GM19238 (cell line): ENCODE data around the gene RNF150.
"Not testable (repeated sequence)": the region's sequence is repeated elsewhere in the genome, so short reads cannot be mapped to it uniquely, and the experiment has no call there.

Source experiments
- DNase-seq: peaks from one replicate; pipeline ENCODE4 v3.0.0; 2011; ENCODE audit warnings: low spot score; ENCODE audit not compliant: insufficient read length

RNF150 gene

DNA sequence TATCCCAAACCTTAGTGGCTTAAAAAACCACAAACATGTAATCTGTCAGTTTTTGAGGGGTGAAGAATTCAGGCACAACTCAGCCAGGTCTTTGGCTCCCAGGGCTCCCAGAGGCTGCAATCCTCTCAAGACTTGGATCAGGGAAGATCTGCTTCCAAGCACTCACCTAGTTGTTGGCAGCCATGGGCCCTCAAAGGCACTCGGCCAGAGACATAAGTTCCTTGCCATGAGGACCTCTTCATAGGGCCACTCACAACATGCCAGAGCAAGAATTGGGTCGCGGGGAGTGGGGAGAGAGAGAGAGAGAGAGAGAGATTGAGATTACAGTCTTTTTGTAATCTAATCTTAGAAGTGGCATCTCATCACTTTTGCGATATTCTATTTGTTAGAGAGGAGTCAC lies 300.0 kb downstream of the RNF150 start:
- no peak for DNase-seq

DNA sequence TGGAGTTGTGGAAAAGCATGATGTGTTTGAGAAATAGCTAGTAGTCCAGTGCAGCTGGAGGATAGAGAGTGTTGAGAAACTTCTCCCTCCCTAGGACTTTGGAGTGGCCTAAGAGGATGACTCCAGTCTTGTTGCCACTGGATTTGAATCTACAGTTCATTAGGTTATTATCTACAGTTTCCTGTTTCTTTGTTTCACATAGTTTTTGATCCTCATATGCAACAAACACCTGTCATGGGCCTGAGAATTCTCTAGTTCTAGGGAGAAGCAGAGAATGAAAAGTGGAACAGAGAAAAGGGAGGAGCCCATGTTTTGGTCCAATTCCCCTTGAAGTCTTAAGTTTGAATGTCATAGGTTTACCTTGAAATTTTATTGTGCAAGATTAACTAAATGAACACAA lies 303.4 kb downstream of the RNF150 start:
- DNase-seq: peak; percentile 26

DNA sequence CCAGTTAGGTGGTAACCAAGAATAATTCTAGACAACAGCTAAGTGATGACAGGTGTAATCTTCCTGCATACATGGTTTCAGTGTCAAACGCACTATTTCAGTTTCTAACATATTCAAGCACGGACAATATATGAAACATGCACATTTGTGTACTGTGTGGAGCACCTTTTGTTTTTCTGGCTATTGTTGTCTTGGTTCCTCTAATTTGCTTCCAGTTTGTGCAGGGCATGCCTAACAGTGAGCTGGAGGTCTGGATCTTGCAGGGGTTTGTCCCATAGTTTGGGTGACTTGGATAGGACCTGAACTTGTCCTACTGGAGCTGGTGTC lies 306.6 kb downstream of the RNF150 start:
- DNase-seq: no peak

DNA sequence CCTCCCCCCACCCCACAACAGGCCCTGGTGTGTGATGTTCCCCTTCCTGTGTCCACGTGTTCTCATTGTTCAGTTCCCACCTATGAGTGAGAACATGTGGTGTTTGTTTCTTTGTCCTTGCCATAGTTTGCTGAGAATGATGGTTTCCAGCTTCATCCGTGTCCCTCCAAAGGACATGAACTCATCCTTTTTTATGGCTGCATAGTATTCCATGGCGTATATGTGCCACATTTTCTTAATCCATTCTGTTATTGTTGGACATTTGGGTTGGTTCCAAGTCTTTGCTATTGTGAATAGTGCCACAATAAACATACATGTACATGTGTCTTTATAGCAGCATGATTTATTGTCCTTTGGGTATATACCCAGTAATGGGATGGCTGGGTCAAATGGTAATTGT lies 312.7 kb downstream of the RNF150 start:
- not testable (repeated sequence) for DNase-seq

DNA sequence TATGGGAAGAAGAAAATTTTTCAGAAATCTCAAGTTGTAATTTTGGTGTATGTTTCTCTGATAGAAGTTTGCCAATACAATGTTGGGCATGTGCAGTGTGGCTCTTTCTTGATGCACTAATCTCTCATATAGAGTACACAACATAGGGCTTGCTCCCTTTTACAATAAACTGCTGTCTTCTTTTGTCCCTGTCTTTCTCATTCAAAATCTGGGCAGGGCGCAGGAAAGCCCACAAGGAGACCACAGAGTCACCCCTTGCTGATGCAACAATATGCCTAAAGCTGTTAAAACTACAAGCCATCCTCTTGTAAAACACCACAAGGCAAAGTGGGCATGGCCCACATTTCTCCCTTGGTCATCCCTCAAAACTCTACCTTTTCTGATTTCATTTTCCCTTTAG lies 313.7 kb downstream of the RNF150 start:
- DNase-seq: no peak

DNA sequence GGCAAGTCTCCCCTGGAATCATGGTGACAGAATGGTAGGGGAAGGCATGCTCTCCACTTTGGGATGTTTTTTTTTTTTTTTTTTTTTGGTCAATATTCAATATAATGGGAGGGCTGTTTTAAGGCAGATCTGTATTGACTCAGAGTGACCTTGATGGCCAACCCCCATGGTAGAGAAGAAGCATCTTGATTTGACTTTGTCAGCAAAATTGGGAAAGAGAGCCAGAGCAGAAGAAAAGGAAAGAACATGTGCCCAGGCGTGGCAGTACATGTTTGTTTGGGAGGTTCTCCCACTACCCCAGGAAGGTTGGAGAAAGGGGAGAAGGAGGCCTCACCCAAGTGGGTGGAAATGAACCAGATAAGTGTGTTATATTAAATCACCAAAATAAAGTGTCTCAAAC lies 314.8 kb downstream of the RNF150 start:
- no peak for DNase-seq

DNA sequence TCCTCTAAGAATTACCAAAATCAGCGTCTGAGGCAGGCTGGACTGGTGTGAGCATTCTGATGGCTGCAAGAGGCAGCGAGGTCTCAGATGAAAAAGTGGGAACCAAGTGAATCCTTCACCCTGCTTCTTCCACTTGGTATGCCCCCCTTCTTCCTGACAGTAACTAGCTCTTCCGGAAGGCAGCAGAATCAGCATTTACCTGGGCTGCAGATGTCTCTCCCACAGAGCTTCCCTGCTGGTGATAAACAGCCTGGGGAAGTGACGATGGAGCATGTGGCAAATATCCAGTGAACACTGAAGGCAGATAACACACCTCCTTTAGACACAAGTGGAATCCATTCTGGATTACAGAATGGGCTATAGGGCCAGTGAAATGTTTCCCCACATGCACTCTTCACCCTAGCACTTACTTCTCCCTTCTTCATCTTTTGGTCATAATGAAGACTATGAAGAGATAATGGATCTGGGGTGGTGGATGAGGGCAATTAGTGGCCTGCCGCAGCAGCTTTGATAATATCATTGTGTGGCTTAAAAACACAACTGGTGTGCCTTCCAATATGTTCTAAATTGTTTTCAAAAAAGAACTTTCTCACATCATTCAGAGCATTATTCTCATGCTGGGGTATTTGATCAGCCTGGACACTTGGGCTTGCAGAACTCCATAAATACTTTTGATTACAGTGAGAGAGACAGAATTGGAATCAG lies 316.3 kb downstream of the RNF150 start:
- no peak for DNase-seq

DNA sequence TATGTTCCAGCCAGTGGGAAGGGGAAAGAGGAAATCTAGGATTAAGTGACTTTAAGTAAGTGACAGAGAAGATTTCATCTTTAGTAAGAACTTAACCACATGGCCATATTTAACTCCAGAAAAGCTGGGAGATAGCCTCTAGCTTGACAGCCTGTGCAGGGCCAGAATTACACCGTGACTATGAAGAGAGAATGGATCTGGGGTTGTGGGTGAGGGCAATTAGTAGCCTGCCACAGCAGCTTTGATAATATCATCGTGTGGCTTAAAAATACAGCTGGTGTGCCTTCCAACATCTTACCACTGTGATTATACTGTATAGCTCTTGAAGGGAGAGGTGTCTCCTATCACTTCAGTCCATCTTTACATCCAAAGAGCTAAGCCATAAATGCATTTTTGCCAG lies 319.5 kb downstream of the RNF150 start:
- DNase-seq: no peak

DNA sequence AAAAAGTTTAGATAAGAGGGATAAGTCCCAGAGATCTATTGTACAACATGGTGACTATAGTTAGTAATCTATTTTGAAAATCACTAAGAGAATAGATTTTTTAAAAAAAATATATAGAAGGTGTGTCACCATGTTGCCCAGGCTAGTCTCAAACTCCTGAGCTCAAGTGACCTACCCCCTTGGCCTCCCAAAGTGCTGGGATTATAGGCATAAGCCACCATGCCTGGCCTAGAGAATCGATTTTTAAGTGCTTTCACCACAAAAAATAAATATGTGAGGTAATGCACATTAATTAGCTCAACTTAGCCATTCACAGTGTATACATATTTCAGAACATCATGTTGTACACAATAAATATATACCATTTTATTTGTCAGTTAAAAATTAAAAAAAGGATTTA lies 320.4 kb downstream of the RNF150 start:
- no peak for DNase-seq

DNA sequence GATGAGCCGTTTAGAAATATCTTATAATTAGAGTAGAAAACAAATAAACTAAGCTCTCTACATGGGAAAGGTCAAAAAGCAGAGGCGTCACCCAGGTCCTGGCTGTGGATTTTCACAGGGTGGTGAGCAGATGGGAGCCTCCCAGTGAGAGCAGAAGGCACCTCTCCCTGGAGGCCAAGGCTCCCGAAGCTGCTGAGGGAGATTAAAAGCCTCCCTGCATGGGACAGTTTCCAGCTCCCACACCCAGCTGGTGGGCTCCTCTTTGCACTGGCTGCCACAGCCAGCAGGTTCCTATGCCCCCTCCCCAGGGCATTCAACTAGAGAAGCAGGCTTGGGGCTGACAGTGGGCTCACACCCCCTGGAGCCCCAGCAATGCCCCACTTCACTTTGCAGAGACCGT lies 321.8 kb downstream of the RNF150 start:
- no peak for DNase-seq

DNA sequence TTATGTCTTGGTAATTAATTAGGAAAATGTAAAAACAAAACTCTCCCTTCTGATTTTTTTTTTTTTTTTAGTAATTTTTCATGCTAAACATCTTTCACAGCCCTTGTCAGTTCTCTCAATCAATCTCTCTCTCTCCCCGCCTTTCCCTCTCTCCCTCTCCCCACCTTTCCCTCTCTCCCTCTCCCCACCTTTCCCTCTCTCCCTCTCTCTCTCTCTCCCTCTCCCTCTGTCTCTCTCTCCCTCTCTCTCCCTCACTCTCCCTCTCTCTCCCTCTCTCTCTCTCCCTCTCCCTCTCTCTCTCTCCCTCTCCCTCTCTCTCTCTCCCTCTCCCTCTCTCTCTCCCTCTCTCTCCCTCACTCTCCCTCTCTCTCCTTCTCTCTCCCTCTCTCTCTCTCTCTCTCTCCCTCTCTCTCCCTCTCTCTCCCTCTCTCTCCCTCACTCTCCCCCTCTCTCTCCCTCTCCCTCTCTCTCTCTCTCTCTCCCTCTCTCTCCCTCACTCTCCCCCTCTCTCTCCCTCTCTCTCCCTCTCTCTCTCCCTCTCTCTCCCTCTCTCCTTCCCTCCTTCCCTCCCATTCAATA lies 322.6 kb downstream of the RNF150 start:
- DNase-seq: not testable (repeated sequence)
